ENCODE data around the gene ERC1.
"Not testable (repeated sequence)": the region's sequence is repeated elsewhere in the genome, so short reads cannot be mapped to it uniquely, and the experiment has no call there.

ERC1 gene

DNA sequence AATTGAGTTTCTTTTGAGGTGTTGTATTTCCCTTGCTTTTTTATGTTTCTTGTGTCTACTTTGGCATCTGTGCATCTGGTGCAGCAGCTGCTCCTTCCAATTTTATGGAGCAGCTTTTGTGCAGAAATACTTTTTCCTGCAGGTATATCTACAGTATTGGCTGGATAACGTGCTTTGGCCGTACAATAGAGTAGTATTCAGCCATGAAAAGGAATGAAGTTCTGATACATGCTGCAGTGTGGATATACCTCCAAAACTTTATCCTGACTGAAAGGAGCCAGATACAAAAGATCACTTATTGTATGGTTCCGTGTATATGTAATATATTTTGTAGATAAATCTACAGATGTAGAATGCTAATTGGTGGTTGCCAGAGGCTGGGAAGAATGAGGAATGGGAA is 74.6 kb downstream of the ERC1 start:
- no peak for FAIRE-seq

DNA sequence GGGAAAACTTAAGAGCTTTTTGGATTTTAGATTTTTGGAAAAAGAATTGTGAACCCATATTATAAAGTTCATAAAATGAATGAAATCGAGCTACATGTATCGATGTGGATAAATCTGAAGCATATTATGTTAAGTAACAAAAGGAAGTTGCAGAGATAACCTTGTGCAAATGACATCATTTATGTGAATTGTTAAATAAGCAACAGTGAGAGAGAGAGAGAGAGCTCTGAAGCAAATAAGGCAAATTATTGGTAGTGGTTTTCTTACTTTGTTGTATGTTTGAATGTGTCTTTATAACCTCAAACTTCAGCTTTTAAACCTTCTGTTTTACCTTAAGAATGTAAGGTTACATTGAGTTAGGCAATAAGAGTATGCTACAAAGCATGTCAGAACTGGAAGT is 78.8 kb downstream of the ERC1 start:
- DNase-seq (ENCODE audit: insufficient read length, low spot score) (no peak), FAIRE-seq (no peak)

More for the DNA sequence above, 74.6 kb downstream of the ERC1 start:
- no peak for DNase-seq (ENCODE audit: insufficient read length, low spot score)

DNA sequence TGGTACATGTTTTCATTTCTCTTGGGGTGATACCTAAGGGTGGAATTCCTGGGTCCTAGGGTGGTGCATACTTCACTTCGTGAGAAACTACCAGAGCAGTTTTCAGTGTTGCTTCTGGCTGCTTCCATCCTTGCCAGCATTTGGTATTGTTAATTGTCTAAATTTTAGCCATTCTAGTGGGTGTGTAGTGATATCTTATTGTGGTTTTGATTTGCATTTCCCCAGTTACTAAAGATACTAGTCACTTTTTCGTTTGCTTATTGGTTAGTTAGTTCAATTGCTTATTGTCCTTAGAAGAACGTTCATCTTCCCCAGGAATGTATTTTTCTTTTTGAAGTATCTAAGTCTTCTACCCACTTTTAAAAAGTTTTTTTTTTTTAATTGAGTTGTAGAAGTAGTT is 80.2 kb downstream of the ERC1 start:
- DNase-seq (ENCODE audit: insufficient read length, low spot score) (no peak), FAIRE-seq (no peak)

DNA sequence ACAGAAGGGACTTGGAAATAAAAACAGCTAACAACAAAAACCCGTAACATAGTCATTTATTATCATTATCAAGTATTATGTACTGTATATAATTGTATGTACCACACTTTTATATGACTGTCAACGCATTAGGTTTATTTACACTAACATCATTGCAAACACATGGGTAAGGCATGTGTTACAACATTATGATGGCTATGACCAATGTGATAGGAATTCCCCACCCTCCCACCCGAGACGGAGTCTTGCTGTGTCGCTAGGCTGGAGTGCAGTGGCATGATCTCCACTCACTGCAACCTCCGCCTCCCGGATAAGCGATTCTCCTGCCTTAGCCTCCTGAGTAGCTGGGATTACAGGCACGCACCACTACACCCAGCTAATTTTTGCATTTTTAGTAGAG is 82.6 kb downstream of the ERC1 start:
- FAIRE-seq (no peak), DNase-seq (ENCODE audit: insufficient read length, low spot score) (no peak)

DNA sequence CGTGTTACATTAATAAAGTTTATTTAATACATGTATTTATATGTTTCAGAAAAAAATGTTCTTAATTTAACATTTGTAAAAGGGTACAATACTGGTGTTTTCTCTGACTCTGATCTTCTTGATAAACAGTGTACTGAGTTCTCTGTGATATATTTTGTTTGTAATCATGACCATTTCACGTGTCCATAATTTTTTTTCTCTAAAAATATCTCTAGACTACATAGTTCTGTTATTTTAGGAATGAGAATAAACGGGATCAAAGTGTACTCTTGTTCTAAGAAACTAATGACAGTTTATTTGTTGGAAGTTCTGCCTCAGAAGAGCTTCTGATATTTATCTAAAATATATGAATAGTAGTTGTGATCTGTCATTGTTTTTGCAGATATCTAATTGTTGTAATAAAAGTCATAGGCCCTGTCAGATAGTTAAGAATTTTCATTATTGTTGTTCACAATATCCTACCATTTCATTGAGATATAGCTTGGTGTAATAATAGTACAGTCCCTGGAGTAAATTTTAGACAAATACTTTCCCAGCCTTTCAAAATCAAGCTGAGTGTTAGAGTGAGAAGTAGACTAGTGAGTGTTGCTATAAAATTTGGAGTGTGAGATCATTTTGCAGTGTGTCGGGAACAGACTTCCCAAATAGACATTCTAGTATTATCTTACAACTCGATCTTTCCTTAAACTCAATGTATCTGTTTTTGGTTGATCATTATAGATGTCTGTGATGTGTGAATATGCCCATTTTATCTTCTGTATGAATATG is 86.2 kb downstream of the ERC1 start:
- DNase-seq (ENCODE audit: insufficient read length, low spot score) (no peak), FAIRE-seq (no peak)

DNA sequence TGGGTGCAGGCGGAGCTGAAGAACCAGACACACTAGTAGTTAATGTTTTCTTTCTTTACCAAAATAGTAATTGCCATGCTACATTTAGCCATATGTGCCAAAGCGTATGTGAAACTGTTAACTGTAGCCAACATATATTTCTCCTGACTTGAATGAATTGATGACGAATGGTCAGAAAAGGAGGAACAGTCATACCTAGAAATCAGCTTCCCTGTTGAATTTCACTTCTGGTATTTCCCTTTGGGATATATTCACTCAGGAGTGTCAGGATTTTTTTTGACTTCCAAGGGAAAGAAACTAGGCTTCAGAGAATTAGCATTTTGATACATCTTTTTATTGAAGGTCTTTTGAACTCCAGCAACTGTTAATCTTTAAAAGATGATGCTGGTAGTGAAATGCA is 87.0 kb downstream of the ERC1 start:
- FAIRE-seq (no peak), DNase-seq (ENCODE audit: insufficient read length, low spot score) (no peak)

DNA sequence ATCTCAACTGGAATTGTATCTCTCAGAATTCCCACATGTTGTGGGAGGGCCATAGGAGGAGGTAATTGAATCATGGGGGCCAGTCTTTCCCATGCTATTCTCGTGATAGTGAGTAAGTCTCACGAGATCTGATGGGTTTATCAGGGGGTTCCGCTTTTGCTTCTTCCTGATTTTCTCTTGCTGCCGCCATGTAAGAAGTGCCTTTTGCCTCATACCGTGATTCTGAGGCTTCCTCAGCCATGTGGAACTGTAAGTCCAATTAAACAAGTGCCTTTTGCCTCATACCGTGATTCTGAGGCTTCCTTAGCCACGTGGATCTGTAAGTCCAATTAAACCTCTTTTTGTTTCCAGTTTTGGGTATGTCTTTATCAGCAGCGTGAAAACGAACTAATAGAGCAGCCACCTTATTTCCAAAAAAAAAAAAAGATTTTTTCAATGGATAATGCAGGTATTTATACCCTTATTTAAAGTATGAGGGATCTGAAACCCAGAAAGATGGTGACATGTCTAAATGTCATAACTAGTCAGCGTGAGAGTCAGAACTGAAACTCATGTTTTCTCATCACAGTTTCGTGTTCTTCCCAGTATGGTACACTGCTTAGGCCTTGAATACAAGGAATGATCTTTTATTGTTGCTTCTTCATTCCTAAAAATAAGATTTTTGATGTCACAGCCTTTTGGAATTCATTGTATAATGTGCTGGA is 89.6 kb downstream of the ERC1 start:
- peak; percentile 94 for FAIRE-seq
- no peak for DNase-seq (ENCODE audit: insufficient read length, low spot score)

DNA sequence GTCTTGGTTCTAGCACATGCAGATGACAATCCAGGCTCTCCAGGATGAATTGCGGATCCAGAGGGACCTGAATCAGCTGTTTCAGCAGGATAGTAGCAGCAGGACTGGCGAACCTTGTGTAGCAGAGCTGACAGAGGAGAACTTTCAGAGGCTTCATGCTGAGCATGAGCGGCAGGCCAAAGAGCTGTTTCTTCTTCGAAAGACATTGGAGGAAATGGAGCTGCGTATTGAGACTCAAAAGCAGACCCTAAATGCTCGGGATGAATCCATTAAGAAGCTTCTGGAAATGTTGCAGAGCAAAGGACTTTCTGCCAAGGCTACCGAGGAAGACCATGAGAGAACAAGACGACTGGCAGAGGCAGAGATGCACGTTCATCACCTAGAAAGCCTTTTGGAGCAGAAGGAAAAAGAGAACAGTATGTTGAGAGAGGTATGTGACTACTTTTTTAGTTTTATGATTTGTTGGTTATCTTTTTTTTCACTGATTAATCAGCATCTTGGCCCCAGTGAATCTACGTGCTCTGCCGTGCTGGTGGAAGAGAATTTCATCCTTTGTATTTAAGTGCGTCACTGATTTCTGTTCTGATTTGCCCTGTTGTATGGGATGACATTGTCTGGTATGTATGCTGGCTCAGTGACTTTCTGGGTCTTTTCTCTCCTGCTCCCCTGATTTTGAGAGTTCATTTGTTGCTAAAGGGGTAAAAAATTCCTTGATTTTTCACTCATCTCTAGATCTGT is 92.3 kb downstream of the ERC1 start:
- DNase-seq (ENCODE audit: insufficient read length, low spot score): no peak

DNA sequence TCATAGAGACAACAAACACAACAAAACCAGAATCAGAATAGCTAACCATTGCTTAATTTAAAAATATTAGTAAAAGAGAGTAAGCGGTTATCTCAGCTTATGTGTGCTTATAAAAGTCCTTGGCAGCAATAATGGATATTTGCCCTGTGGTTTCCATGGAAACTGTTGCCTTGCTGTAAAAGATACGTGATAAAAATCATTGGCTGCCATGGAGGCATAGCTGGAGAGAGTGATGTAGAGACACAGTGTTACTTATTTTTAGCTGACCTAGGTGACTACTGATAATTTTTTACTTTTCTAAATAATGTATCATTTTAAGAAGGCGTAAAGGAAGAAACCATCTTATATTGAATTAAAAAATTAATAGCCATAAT is 92.9 kb downstream of the ERC1 start:
- FAIRE-seq (no peak), DNase-seq (ENCODE audit: insufficient read length, low spot score) (no peak)

More for the DNA sequence above, 92.3 kb downstream of the ERC1 start:
- FAIRE-seq: no peak

DNA sequence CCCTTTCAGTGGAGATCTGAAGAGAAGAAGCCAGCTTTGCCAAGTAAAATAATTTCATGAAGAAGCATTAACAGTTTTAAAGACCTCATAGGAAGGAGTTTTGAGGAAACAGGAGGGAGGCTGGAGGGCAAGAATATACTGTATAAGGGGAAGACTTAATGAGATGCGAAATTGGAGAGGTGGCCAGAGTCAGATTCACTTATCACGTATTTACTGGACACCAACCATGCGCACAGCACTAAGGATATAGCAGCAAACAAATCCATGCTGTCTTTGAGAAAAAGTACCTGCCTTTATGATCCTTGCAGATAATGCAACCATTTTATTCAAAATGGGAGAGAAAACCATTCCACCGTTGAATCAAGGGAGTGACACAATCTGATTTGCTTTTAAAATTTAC is 100.3 kb downstream of the ERC1 start:
- DNase-seq (ENCODE audit: insufficient read length, low spot score) (no peak), FAIRE-seq (no peak)

DNA sequence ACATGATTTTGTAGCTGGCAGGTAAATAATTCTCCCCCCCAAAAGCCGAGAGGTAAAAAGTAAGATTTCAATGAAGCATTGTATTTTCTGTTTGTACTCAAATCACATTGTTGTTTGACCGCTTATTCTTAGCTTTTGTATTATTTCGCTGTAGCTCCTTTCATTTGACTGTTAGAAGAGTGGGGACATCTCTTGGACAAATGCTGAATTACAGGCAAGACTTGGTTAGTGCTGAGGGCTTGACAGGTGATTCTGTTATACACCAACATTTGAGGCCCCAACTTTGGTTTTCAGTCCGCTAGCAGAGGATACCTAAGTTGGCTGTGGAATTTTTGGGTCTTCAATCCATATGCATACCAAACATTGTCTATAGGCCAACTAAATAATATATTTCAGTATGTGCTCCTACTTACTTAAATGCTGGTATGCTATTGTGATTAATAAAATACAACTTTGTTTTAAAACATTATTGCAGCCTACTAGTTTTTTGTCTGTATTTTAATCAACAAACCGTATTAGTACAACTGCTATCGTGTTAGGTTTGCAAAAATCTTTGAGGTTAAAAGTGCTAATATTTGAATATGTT is 102.2 kb downstream of the ERC1 start:
- FAIRE-seq: peak; percentile 96
- DNase-seq (ENCODE audit: insufficient read length, low spot score): peak; percentile 14

DNA sequence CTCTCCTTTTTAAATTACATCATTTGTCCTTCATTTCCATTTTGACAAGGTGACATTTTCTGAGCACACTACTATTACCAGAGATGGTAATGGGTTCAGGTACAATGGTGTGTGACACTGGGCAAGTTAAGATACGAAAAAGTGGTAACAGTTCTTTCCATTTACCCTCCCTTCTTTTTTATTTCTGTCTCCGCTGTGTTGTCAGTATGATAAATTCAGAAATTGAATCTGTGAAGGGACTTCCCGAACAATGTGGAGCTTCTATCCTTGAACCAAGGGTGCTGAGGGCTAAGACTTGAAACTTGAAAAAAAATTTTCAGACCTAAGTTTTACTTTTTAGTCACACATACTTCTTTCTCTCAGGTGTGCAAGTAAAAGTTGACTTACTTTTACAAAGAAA is 103.7 kb downstream of the ERC1 start:
- no peak for DNase-seq (ENCODE audit: insufficient read length, low spot score)
- no peak for FAIRE-seq

DNA sequence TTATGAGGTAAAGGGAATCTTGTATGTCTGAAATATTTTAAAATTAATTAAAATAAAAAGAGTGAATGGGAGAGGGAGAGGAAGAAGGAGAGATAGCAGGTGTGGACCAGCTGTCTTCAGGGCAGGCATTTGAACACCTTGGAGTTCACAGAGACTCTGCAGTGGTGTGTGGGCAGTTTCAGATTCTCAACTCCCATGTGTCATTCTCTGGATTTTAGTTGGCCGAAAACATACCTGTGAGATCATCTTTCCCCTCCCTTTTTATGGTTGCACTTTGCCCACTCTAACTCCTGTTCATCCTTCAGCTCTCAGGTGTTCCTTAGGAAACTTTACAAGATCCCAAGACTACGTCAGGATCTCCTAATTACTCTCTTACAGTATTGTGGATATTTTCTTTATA is 108.1 kb downstream of the ERC1 start:
- FAIRE-seq (peak; percentile 74), DNase-seq (ENCODE audit: insufficient read length, low spot score) (peak; percentile 17)

DNA sequence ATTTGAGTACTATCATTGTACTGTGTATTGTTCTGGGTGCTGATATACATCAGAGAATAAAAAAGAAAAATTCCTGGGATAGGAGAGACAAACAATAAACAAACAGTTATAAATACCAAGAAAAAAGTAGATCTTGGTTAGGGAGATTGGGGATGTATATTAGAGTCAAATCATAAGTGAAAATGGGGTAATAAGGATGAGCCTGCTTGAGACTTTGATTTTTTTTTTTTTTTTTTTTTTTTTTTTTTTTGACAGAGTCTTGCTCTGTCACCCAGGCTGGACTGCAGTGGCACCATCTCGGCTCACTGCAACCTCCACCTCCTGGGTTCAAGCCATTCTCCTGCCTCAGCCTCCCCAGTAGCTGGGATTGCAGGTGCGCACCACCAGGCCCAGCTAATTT is 108.6 kb downstream of the ERC1 start:
- FAIRE-seq; DNase-seq (ENCODE audit: insufficient read length, low spot score): not testable (repeated sequence)

DNA sequence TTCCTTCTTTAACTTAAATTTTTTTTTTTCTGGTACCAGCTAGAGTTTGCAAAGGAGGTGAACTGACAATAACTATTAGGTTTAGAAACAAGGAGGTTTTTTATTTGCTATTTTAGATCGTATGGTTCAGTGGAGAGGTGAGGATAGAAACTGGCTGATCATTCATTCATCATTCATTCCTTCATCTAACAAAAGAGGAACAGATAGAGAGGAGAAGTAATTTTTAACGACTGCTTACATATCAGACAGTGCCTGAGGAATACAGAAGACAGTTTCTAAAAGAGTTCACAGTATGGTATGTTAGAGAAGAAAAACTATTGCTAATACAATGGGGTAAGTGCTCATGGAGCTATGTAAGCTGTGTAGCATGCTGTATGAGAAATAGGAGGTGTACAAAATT is 111.1 kb downstream of the ERC1 start:
- DNase-seq (ENCODE audit: insufficient read length, low spot score): no peak
- FAIRE-seq: no peak

DNA sequence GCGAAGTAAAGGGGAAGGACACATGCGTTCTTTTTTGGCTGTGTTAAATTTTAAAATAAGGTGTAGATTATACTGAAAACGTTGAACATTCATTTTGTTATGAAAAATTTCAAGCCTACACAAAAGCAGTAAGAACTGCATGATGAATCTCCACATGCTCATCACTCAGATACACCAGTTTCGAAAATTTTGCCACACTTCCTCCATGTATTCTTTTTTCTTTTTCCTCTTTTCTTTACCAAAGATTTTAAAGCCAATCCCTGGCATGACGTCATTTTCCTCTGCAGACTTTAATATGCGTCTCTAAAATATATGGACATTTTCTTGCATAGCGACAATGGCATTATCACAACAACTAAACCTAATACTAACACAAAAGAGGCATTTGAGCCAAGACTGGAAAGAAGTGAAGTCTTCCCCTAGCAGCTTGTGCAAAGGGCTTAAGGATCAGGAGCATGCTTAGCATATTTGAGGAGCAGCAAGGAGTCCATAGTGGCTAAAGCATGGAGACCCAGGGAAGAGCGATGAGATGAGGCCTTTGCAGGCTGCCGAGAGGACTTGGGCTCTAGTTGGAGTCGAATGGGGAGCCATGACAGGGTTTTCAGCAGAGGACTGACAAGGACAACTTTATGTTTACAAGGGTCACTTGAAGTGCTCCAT is 111.9 kb downstream of the ERC1 start:
- no peak for DNase-seq (ENCODE audit: insufficient read length, low spot score)
- no peak for FAIRE-seq

DNA sequence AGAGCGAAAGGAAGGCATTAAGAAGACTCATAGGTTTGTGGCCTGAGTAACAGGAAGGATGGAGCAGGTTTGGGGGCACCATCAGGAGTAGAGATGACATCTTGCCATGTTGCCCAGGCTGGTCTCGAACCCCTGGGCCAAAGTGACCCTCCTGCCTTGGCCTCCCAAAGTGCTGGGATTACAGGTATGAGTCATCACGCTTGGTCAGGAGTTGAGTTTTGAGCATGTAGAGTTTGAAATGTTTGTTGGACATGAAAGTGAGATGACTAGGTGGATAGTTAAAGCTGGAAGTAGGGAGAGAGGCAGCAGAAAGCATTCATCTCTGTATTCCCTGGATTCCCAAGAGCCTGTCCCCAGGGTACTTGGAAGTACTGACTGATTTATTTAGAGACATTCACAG is 112.6 kb downstream of the ERC1 start:
- DNase-seq (ENCODE audit: insufficient read length, low spot score) (no peak), FAIRE-seq (no peak)

DNA sequence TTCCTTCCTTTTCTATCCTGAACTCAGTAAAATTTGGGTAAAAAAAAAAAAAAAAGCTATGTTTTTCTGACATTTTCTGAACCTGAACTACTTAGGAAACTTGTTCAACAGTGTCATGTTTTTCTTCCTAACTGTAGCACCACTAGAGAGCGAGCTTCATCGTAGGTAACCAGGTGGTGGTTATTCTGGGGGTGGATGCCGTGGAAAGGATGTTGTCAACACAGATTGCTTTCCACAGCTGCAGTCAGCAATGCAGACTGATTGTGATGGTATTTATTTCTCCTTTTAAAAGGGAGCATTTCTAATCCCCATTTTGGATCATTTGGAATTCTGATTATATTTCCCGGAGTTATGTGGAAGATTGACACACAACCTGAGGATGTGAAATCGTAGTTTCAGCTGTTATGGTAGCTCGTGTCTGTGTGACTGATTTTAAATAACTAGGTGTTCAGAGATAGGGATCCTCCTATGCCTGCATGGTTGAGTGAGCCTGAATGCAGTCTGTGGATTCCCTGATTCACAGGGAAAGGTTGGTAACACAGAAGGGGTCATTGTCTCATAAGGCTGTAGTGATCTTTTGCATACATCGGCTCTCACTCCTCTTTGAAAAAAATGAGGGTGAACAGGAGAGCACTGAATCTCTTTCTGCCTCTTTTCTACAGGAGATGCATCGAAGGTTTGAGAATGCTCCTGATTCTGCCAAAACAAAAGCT is 113.2 kb downstream of the ERC1 start:
- DNase-seq (ENCODE audit: insufficient read length, low spot score): no peak
- no peak for FAIRE-seq

DNA sequence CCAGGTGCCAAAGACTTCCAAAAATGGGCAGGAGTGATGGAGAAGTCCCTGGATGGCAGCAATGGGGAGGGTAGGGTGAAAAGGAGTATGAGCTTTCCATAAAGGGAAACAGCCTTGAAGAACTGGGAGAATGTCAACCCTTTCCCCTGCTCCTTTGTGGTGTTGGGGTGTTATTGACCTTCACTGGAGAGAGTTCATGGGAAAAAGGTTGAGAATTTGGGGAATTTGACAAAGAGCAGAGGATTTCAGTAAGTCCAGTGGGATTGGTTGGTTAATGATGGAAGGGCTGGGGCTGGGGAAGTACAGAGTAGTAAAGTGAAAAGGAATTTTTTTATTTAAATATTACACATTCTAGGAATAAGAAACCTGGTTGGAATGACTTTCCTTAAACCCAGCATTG is 116.6 kb downstream of the ERC1 start:
- DNase-seq (ENCODE audit: insufficient read length, low spot score) (no peak), FAIRE-seq (no peak)

DNA sequence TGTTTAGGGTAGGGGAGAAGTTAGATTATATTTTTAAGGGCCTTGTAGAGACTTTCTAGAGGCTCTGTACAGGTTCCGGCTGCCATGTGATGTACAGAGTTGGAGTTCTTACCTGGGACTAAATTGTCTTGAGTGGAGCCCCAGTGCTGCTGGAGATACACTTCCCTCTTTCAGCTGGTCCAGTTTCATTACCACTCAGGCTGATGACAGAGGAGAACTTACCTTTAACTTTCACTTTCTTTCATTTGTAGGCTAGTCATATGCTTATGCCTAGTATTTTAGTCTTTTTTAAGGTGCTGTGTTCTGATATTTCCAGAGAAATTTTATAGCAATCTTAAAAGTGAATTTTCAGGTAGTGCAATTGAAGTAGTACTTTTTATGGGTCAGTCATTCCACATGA is 117.3 kb downstream of the ERC1 start:
- DNase-seq (ENCODE audit: insufficient read length, low spot score): peak; percentile 52
- FAIRE-seq: peak; percentile 83
